BE2C (cell line): ENCODE data around the gene HOXD8.
A peak's percentile ranks its signal among the peaks of the same experiment; 100 is the strongest.

Experiments
- DNase-seq: peaks from one replicate; pipeline ENCODE4 v3.0.0-alpha.2; 2020
- H3K27me3 ChIP-seq: fragments of 250-450 bp; sonication (Bioruptor Pico); 2 replicates; pipeline ENCODE4 v1.5.1; 2020; ENCODE audit warnings: mild to moderate bottlenecking
- H3K36me3 ChIP-seq: fragments of 250-450 bp; sonication (Bioruptor Pico); 2 replicates; pipeline ENCODE4 v1.5.1; 2020; ENCODE audit warnings: mild to moderate bottlenecking
- H3K4me1 ChIP-seq: fragments of 250-450 bp; sonication (Bioruptor Pico); 2 replicates; pipeline ENCODE4 v1.5.1; 2020
- H3K4me3 ChIP-seq: 2 replicates; pipeline ENCODE4 v1.5.1; 2011; ENCODE audit warnings: low read depth, low read length
- H3K9me3 ChIP-seq: fragments of 250-450 bp; sonication (Bioruptor Pico); 2 replicates; pipeline ENCODE4 v1.5.1; 2020
- CTCF ChIP-seq: IDR thresholded peaks from 2 replicates; pipeline ENCODE4 v1.5.1; 2012; ENCODE audit warnings: mild to moderate bottlenecking, low read depth, low read length

HOXD8 gene

DNA sequence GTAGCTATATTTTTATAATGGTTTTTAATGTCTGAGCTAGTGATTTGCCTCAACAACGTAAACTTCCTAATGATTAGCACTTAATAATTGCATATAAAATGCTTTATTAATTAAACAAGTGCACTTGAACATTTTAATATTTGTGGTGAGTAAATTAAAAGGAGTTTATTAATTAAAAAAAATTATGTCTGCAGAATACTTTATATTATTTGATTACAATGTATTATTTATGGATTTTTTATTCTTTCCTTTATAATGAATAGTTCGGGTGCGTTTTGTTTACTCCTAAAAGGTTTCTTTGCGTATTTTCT is 2.3 kb downstream of the HOXD8 start:
- DNase-seq: no peak

GRCh38 chr2:176132205-176133171 is 3.0 kb downstream of the HOXD8 start:
- TF ChIP-seq CTCF: no peak
- Histone ChIP-seq H3K27me3 (no peaks in the 10 kb centered on the region), H3K9me3 (no peaks in the 10 kb centered on the region), H3K36me3 (no peaks in the 10 kb centered on the region), H3K4me1 (peaks cover 7% of the 10 kb centered on the region; the same call in 1 of the 2 replicates), H3K4me3 (no peak overlapping the region)
- DNase-seq: no peak

More for the DNA sequence above, 2.3 kb downstream of the HOXD8 start:
- Histone ChIP-seq H3K27me3 (no peaks in the 10 kb centered on the region), H3K4me1 (peaks cover 7% of the 10 kb centered on the region; the same call in 1 of the 2 replicates), H3K9me3 (no peaks in the 10 kb centered on the region), H3K4me3 (peak overlapping the region; percentile 68), H3K36me3 (no peaks in the 10 kb centered on the region)
- TF ChIP-seq CTCF: no peak

- no peak overlapping the region for H3K4me3 ChIP-seq
- no peaks in the 10 kb centered on the region for H3K36me3 ChIP-seq
- H3K4me1 ChIP-seq: peaks cover 7% of the 10 kb centered on the region; the same call in 1 of the 2 replicates
- no peak for DNase-seq
- H3K27me3 ChIP-seq: no peaks in the 10 kb centered on the region
- TF ChIP-seq CTCF: no peak
- no peaks in the 10 kb centered on the region for H3K9me3 ChIP-seq
Observed at GRCh38 chr2:176133389-176133788, 3.9 kb downstream of the HOXD8 start.

GRCh38 chr2:176134035-176134434 is 4.5 kb downstream of the HOXD8 start:
- Histone ChIP-seq H3K9me3 (no peaks in the 10 kb centered on the region), H3K4me1 (peaks cover 7% of the 10 kb centered on the region; the same call in 1 of the 2 replicates), H3K36me3 (no peaks in the 10 kb centered on the region), H3K27me3 (no peaks in the 10 kb centered on the region), H3K4me3 (no peak overlapping the region)
- no peak for TF ChIP-seq CTCF
- DNase-seq: no peak

DNA sequence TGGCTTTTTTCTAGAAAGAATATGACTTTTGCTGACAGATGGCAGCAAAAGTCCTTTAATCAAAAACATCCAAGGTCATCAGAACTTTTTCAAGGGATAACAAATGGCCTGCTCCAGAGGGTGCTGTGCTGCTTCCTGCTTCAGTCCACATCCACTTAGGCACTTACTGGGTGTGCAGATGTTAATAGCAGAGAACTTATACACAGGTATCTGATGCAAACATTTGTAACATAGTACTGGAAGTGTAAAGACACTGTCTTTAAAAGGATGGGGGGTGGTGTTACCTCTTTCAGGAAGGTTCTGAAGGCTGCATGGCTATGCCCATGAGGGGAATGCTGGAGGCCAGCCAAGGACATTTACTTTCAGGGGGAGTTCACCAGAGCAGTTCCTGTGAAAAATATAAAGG is 5.5 kb downstream of the HOXD8 start:
- no peaks in the 10 kb centered on the region for H3K27me3 ChIP-seq
- H3K36me3 ChIP-seq: no peaks in the 10 kb centered on the region
- H3K9me3 ChIP-seq: no peaks in the 10 kb centered on the region
- H3K4me3 ChIP-seq: peak overlapping the region; percentile 73; the same call in 1 of the 2 replicates
- DNase-seq: no peak
- no peak; the same call in 1 of the 2 replicates for TF ChIP-seq CTCF
- peaks cover 7% of the 10 kb centered on the region; the same call in 1 of the 2 replicates for H3K4me1 ChIP-seq
